ENCODE results near the gene NRXN3.

NRXN3 gene

GRCh38 chr14:78885884-78886283 lies 715.7 kb downstream of the NRXN3 start:
- DNase-seq (ENCODE audit: low read depth in 1 of 2, low spot score in 1 of 2), result no peak

- DNase-seq (ENCODE audit: low read depth in 1 of 2, low spot score in 1 of 2), result no peak
Measured at GRCh38 chr14:78897443-78897842, 727.3 kb downstream of the NRXN3 start.

DNA sequence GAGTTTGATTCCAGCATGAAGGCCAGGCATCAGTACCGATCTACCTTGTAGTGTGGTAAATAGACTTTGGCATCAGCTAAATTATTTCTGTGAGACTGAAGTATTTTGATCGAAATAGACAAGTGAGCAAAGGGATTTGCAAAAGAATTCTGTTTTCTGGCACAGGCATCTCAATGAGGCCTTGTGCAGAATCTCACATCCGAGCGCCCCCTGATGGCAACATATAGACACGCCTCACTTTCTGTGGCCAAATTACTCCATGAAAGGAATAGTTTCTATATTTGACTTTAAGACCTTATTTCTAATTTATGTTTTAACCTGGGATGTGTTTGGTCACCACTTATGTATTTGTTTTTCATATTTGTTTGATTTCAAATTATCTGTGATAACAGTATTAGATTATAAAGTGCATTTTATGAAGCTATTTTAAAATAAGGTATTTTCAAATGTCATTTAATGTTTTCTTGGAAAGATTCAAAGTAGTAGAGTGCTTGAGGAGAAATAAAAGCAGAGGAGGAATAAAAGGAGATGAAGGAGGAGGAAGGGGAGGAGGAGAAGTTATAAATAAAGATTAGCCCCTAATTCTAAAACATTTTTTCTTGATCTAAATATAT lies 731.9 kb downstream of the NRXN3 start:
- DNase-seq (ENCODE audit: low read depth in 1 of 2, low spot score in 1 of 2), result no peak

- DNase-seq (ENCODE audit: low read depth in 1 of 2, low spot score in 1 of 2), result no peak
Measured at GRCh38 chr14:78904094-78904493, 733.9 kb downstream of the NRXN3 start.

DNA sequence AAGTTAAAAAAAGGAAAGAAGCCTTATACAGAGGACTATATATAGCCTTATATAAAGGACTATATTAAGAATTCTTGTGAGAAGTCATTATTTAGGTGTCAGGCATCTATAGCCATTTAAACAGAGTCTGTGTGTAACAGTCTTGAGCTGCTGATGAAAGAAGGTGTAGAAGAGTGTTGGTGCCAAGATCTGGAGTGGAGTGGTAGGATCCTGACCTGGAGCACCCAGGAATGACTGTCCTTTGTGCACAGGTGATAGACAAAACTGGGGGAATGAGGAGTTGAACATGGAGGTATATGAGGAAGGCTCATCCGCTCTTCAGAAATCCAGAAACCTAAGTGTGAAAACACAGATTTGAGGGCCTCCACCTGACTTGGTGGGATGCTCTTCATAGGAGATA lies 747.3 kb downstream of the NRXN3 start:
- no peak for DNase-seq (ENCODE audit: low read depth in 1 of 2, low spot score in 1 of 2)

DNA sequence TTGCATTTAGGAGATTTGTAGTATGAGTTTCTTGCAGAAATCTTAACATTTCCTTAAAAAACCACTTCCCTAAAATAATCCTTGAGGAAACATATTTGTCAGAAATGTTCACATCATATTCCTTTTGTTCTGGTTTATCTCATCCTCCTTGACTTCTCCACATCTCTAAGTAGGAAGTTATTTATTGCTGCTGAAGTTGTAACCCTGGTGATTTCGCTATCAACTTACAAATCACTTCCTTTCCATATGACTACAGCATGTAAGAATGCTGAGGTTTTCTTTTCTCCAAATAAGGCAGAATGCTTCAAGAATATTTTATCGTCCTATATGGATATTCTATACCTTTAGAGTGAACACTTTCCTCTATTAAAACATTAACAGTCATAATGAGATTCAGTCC lies 751.7 kb downstream of the NRXN3 start:
- no peak for DNase-seq (ENCODE audit: low read depth in 1 of 2, low spot score in 1 of 2)

GRCh38 chr14:78927261-78927660 lies 757.1 kb downstream of the NRXN3 start:
- DNase-seq (ENCODE audit: low read depth in 1 of 2, low spot score in 1 of 2), result no peak

DNA sequence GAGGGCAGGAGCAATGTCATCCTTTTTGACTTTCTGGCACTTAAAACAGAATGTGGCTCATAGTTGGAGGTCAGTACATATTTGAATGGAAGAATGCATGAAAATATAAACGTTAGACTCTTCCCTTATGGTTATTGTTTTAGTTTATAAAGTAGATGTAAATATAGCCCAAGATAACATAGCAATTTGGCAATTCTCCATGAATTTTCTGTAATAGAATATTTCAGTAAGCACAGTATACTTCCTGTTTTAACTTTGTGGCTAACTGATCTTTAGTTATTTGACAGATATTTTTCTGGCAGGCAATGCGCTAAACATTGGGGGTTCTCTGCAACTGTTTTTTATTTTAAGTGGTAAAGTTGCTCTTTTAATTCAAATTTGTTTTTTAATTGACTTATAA lies 763.0 kb downstream of the NRXN3 start:
- DNase-seq (ENCODE audit: low read depth in 1 of 2, low spot score in 1 of 2), result no peak

GRCh38 chr14:78933948-78934524 lies 763.9 kb downstream of the NRXN3 start:
- DNase-seq (ENCODE audit: low read depth in 1 of 2, low spot score in 1 of 2), result no peak

- DNase-seq (ENCODE audit: low read depth in 1 of 2, low spot score in 1 of 2), result no peak
Measured at GRCh38 chr14:78946949-78947348, 776.8 kb downstream of the NRXN3 start.

GRCh38 chr14:78947681-78948080 lies 777.5 kb downstream of the NRXN3 start:
- no peak for DNase-seq (ENCODE audit: low read depth in 1 of 2, low spot score in 1 of 2)

DNA sequence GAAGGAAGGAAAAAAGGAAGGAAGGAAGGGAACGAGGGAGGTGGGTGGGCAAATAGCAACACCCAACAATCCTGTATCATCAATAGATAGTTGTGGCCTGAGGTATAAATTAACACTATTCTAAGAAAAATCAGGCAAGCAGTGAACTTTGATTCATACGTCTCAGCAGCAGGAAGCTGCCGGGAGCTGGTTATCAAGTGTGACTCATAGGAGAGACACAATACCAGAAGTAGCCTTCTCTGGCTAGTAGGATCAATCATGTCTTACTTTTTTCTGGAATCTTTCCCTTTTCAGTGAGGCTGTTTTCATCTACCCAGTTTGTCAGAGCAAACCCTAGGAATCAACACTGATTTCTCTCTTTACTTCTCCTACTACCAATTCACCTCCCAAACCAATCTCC lies 780.5 kb downstream of the NRXN3 start:
- no peak for DNase-seq (ENCODE audit: low read depth in 1 of 2, low spot score in 1 of 2)

- DNase-seq (ENCODE audit: low read depth in 1 of 2, low spot score in 1 of 2), result no peak
Measured at GRCh38 chr14:78951602-78952001, 781.4 kb downstream of the NRXN3 start.

GRCh38 chr14:78959674-78960264 lies 789.6 kb downstream of the NRXN3 start:
- DNase-seq (ENCODE audit: low read depth in 1 of 2, low spot score in 1 of 2), result peak; percentile 3 to 22

- no peak for DNase-seq (ENCODE audit: low read depth in 1 of 2, low spot score in 1 of 2)
Measured at GRCh38 chr14:78967111-78967809, 797.1 kb downstream of the NRXN3 start.

DNA sequence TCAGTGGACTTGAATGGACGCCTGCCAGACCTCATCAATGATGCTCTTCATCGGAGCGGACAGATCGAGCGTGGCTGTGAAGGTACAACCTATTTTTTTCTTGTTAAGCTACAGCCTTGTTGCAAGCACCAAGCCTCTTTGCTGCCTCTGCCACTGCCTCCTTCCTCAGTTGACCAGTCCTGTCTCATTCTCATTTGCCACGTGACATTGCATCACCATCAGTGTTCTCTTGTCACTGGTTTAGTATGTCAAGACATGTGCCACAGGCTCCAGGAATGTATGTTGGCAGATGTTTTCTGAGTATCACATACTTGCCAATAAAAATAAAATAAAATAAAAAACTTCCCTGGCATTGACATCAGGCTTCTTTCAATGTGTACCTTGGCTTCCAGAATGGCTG lies 798.1 kb downstream of the NRXN3 start:
- no peak for DNase-seq (ENCODE audit: low read depth in 1 of 2, low spot score in 1 of 2)

- DNase-seq (ENCODE audit: low read depth in 1 of 2, low spot score in 1 of 2), result no peak
Measured at GRCh38 chr14:78970677-78971076, 800.5 kb downstream of the NRXN3 start.

DNA sequence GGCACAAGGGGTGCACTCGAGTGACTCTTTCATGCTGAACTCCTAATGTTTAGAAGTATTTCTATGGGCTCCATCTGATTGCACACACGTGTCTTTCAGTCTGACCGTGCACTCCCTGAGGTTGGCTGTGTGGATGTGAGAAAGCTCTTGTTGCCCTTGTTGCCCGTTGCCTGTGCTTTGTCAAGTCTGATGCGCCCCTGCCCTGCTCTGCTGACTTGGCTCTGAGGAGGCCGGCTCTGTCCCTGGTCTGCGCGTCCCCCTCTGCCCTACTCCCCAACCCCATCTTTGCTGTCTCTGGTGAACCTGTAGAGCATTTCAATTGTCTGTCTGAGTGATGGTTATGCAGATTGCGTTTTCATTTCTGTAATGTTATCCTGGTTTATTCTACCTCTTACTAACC lies 802.3 kb downstream of the NRXN3 start:
- DNase-seq (ENCODE audit: low read depth in 1 of 2, low spot score in 1 of 2), result no peak

DNA sequence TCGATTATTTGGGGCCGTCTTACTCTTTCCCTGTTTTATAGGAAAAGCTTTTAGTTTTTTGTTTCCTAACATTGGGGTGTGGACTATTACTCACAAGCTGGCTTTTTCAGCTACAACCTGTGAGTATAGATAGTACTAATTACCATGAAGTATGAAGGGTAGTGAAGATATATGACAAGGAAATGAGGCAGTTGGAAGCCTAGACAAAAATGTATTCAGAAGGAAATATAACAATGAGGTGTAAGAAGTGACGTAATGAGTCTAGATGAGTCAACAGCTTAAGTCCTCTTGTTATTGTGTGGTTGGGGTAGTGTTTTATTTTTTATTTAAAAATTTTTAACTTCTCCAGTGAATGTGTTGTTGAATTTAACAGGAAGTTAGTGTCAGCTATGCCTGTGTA lies 804.5 kb downstream of the NRXN3 start:
- no peak for DNase-seq (ENCODE audit: low read depth in 1 of 2, low spot score in 1 of 2)

GRCh38 chr14:78975734-78976133 lies 805.6 kb downstream of the NRXN3 start:
- DNase-seq (ENCODE audit: low read depth in 1 of 2, low spot score in 1 of 2), result no peak

DNA sequence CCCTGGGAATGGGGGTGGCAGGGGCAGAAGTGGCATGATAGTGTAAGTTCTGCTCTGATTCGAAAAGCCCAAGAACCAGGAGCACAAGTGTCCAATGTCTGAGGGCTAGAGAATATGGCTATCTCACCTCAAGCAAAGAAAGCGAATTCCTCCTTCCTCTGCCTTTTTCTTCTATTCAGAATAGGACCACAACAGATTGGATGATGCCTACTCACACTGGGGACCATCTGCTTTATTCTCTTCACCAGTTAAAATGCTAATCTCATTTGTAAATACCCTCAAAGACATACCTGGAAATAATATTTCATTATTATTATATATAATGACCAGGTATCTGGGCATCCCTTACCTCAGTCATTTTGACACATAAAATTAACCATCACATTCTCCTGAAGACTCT lies 808.7 kb downstream of the NRXN3 start:
- DNase-seq (ENCODE audit: low read depth in 1 of 2, low spot score in 1 of 2), result no peak

GRCh38 chr14:78982551-78982950 lies 812.4 kb downstream of the NRXN3 start:
- DNase-seq (ENCODE audit: low read depth in 1 of 2, low spot score in 1 of 2), result no peak

Data from activated CD4-positive, alpha-beta T cell treated with anti-CD3 and anti-CD28 coated beads, Interleukin-2, amount 50 U/mL, for 24 hours (primary cell).